Thyroid gland (tissue), 4 donors: Measurements from ENCODE around the gene ZFYVE21.

Experiments used
- CTCF ChIP-seq, 6 experiments: fragments of 200-600 bp in 3 of 6; fragments of 450-650 bp in 3 of 6; sonication (generic) in 3 of 6; IDR thresholded peaks; one replicate each; pipeline ENCODE4 v1.5.1; 2016 to 2019; ENCODE audit warnings: antibody characterized with exemption in 6 of 6, mild to moderate bottlenecking in 2 of 6, inconsistent platforms in 1 of 6, moderate library complexity in 1 of 6
- POLR2A ChIP-seq, 2 donors: fragments of 450-650 bp; IDR thresholded peaks; one replicate each; pipeline ENCODE4 v1.6.1; 2017; ENCODE audit warnings: antibody characterized with exemption in 2 of 2, mild to moderate bottlenecking in 2 of 2, moderate library complexity in 1 of 2

GRCh38 chr14:103724116-103724515 lies 8.5 kb downstream of the ZFYVE21 start:
- TF ChIP-seq CTCF (IDR thresholded peaks at IDR 0.05) = no peak
- TF ChIP-seq POLR2A (IDR thresholded peaks at IDR 0.05) = no peak
